ENCODE measurements around the gene MYO3B. TPM values are rescaled to one million over a fixed set of nuclear protein-coding genes. Genes with fewer than 3 reads are reported as not detected.

Gene MYO3B
- total RNA-seq, 1 donor = 0.21 TPM

DNA sequence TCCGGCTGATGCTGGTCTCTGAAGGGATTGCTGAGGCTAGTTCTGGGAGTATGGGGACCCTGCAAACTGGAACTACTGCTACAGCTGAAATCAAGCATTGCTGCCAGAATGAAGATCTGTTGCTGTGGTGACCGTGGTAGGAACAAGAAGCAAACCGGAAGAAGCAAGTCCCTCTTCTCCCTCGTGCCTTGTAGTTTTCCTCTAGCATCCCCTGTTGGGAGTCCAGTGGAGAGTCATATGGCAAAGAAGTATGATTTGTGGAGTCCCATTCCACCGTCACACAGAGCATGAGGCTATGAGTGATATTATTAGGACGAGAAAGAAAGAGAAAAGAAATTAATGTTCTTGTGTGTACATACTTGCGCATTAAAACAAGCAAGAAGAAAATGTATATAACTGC, 398.3 kb downstream of the MYO3B start:
- Histone ChIP-seq H3K27me3 (ENCODE audit: insufficient read depth, low read length) (peaks cover 5% of the 10 kb centered on the region), H3K4me3 (ENCODE audit: low read length) (no peak overlapping the region), H3K4me1 (ENCODE audit: insufficient read depth, low read length) (no peaks in the 10 kb centered on the region), H3K9me3 (ENCODE audit: low read depth, low read length) (no peaks in the 10 kb centered on the region)

DNA sequence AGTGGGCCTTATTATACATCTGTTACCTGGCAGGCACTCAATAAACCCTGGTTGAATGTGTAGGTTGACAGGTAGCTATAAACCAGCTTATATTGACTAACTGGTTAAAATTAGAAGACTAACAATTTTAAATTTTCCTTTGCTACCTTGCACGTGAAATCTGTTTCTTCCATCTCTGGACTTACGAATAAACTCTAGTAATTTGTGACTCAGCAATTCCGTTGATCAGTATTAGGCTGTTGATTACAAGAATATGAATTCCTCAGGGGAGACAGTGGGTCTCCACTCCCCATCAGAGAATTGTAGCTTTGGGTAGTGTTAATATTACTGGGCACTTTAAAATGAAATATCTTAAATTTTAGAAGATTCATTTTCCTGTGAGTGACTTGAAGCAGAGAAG, 399.4 kb downstream of the MYO3B start:
- H3K4me1 ChIP-seq (ENCODE audit: insufficient read depth, low read length) = no peaks in the 10 kb centered on the region
- H3K9me3 ChIP-seq (ENCODE audit: low read depth, low read length) = no peaks in the 10 kb centered on the region
- H3K4me3 ChIP-seq (ENCODE audit: low read length) = no peak overlapping the region
- H3K27me3 ChIP-seq (ENCODE audit: insufficient read depth, low read length) = peaks cover 5% of the 10 kb centered on the region

DNA sequence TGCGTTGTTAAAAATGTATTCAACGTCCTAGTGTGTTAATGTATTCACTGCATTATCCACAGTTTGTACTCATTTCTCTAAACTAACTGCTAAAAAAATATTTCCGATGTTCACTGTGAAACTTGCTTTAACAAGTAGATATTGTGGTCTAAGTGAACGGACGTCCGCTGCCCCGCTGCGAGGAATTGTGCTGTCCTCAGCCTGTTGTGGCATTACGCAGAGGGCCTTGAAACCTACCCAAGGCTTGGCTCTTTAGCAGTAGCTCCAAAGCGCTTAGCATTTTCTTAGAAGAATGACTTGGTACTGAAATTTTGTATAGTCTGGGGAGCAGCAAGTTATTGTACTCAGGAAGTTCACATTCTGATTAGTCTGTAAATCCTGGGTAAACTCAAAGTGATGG, 400.7 kb downstream of the MYO3B start:
- Histone ChIP-seq H3K4me3 (ENCODE audit: low read length) (no peak overlapping the region), H3K4me1 (ENCODE audit: insufficient read depth, low read length) (no peaks in the 10 kb centered on the region), H3K27me3 (ENCODE audit: insufficient read depth, low read length) (peaks cover 5% of the 10 kb centered on the region), H3K9me3 (ENCODE audit: low read depth, low read length) (no peaks in the 10 kb centered on the region)

DNA sequence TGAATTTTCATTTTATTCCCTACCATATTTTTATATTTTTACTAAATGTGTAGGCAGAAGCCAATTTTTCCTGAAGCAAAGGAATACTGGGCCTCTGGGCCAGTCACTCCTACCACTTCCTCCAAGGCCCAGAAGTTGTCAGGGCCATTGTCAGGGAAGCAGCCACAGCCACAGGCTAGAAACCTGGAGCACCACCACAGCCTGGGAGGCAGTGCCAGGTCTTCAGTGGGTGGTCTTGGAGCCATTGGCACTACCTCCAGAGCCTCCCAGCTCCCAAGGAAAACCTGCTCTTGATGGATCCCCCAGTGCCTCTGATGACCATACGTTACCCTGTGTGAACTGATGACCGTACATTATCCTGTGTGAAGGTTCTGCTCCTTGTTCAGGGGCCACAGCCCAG, 401.6 kb downstream of the MYO3B start:
- Histone ChIP-seq H3K9me3 (ENCODE audit: low read depth, low read length) (no peaks in the 10 kb centered on the region), H3K4me3 (ENCODE audit: low read length) (no peak overlapping the region), H3K27me3 (ENCODE audit: insufficient read depth, low read length) (peaks cover 5% of the 10 kb centered on the region), H3K4me1 (ENCODE audit: insufficient read depth, low read length) (no peaks in the 10 kb centered on the region)

DNA sequence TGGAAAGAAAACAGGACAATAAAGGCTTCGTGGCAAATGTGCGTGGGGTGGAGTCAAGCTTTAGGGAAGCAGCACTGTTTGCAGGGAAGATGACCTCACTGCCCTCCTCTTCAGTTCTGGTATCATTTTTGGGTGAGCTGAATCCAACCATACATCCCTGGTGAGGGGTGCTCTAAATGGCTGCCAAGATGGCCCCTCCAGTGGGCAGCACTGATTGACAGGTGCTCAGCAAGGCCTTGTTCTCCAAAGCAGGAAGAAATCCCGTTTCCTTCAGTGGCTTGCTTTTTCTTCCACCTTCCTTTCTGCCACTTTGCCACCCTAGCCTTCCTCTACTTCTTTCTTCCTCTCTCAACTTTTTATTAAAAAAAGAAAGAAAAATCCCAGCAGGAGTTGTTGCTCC, 404.4 kb downstream of the MYO3B start:
- Histone ChIP-seq H3K27me3 (ENCODE audit: insufficient read depth, low read length) (no peaks in the 10 kb centered on the region), H3K9me3 (ENCODE audit: low read depth, low read length) (no peaks in the 10 kb centered on the region), H3K4me1 (ENCODE audit: insufficient read depth, low read length) (no peaks in the 10 kb centered on the region), H3K4me3 (ENCODE audit: low read length) (no peak overlapping the region)

DNA sequence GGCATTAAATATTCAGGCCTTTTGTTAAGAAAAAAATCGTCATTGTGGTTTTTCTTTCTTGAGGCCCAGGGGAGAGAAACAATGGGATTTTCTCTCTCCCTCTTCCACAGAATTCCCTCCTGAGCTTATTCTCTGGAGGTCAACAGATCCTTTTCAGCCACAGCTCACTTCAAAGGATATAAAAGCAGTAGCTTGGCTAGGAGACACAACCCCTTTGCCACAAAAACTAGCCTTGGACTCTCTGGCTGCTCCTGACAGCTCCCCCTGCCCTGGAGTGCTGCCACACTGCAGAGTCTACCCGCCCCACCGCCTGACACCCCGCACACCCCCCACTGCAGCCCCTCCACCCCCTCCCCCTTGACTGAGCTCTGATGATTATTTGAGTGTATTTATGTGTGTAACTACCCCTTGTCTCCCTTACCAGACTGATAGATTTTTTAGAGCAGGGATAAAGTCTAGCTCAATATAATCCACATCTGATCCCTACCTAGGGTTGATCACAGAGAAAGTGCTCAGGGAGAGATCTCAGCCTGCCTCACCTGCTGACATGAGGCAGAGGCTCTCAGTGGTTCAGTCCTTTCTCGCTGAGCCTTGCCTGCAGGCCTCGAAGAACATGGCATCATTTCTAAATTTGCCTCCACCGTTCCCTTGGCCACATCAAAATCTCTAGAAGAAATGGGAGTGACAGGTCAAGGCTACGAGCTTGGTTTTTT, 405.0 kb downstream of the MYO3B start:
- Histone ChIP-seq H3K9me3 (ENCODE audit: low read depth, low read length) (no peaks in the 10 kb centered on the region), H3K4me3 (ENCODE audit: low read length) (no peak overlapping the region), H3K4me1 (ENCODE audit: insufficient read depth, low read length) (no peaks in the 10 kb centered on the region), H3K27me3 (ENCODE audit: insufficient read depth, low read length) (no peaks in the 10 kb centered on the region)

DNA sequence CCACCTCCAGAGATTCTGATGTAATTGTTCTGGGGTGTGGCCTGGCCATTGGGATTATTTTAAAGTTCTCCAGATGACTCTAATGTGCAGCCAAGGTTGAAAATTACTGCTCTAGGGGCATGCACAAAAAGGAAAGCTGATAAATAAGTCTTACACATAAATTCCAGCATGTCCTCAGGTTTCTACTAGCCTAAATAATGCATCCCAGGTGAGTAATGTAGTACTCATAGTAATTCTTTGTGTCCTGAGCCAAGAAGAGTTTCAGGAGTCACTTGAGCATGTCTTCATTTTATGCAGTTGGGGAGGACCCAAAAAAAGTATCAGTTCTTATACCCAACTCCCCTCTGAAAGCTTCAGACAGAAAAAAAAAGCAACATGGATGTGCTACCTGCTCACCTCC, 407.1 kb downstream of the MYO3B start:
- H3K4me1 ChIP-seq (ENCODE audit: insufficient read depth, low read length) = no peaks in the 10 kb centered on the region
- no peaks in the 10 kb centered on the region for H3K27me3 ChIP-seq (ENCODE audit: insufficient read depth, low read length)
- no peak overlapping the region for H3K4me3 ChIP-seq (ENCODE audit: low read length)
- H3K9me3 ChIP-seq (ENCODE audit: low read depth, low read length) = no peaks in the 10 kb centered on the region

DNA sequence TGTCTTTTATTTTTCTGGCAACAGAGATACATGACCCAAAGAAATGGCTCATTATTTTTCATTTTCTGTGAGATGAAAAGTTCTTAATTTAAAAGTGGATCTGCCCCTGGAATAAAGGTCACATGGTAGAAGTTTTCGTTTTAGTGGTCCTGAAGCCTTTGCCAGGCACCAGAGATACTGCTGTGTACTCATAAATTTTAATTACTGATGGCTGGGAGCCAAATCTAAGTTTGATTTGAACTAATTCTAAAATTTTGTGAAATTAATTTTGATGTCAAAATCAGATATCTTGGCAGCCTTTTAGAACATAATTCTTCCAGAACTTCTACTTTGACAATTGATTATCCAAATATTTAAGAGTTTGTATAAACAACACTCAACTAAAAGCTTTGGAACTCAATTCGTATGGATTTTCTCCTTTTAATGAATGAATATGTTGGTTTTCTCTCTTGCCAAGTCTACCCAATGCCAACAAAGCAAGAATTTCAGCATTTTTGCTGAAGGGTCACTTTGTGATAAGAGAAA, 408.7 kb downstream of the MYO3B start:
- no peak overlapping the region for H3K4me3 ChIP-seq (ENCODE audit: low read length)
- no peaks in the 10 kb centered on the region for H3K4me1 ChIP-seq (ENCODE audit: insufficient read depth, low read length)
- no peaks in the 10 kb centered on the region for H3K9me3 ChIP-seq (ENCODE audit: low read depth, low read length)
- no peaks in the 10 kb centered on the region for H3K27me3 ChIP-seq (ENCODE audit: insufficient read depth, low read length)

DNA sequence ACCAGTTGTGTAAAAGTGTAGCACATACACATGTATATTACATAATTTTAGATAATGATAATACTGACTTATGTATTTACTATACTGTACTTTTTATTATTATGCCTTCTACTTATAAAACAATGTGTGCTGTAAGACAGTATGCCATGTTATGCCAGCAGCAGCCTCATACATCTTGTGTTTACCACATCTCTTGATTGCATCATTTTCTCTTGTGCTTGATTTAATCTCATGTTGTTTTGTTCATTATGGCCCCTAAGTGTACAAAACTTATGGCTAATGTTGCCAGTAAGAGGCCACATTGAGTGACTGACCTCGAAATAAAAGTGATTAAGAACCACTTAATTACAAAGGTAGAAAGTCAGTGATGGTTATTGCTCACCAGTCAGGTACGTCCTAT, 409.2 kb downstream of the MYO3B start:
- Histone ChIP-seq H3K4me3 (ENCODE audit: low read length) (no peak overlapping the region), H3K27me3 (ENCODE audit: insufficient read depth, low read length) (no peaks in the 10 kb centered on the region), H3K4me1 (ENCODE audit: insufficient read depth, low read length) (no peaks in the 10 kb centered on the region), H3K9me3 (ENCODE audit: low read depth, low read length) (no peaks in the 10 kb centered on the region)

DNA sequence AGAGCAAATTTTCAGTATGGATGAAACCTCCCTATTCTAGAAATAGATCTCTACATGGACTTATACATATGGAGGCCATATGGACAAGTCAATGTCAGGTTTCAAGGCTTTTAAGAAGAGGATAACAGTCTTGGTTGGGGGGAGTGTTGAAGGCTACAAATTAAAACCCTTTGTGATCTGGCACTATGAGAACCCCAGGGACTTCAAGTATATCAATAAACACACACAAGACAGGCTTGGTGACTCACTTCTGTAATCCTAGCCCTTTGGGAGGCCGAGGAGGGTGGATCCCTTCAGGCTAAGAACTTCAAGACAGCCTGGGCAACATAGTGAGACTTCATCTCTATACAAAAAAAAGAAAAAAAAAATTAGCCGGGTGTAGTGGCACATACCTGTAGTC, 410.0 kb downstream of the MYO3B start:
- Histone ChIP-seq H3K4me3 (ENCODE audit: low read length) (no peak overlapping the region), H3K9me3 (ENCODE audit: low read depth, low read length) (no peaks in the 10 kb centered on the region), H3K27me3 (ENCODE audit: insufficient read depth, low read length) (no peaks in the 10 kb centered on the region), H3K4me1 (ENCODE audit: insufficient read depth, low read length) (no peaks in the 10 kb centered on the region)

DNA sequence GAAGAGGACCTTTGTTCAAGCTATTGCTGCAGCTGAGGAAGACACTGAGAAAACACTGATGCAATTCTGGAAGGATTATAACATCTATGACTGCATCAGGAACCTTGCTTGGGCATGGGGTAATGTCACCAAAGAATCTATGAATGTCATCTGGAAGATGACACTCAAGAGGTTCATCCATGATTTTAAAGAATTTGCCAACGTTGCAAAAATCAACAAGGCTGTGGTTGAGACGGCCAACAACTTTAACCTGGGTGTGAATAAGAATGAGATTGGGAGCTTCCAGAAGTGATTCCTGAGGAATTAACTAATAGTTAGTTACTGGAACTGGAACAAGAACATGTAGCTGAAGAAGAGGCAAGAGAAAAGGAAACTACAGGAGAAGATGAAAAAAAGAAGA, 410.8 kb downstream of the MYO3B start:
- Histone ChIP-seq H3K27me3 (ENCODE audit: insufficient read depth, low read length) (no peaks in the 10 kb centered on the region), H3K9me3 (ENCODE audit: low read depth, low read length) (no peaks in the 10 kb centered on the region), H3K4me1 (ENCODE audit: insufficient read depth, low read length) (no peaks in the 10 kb centered on the region), H3K4me3 (ENCODE audit: low read length) (no peak overlapping the region)

DNA sequence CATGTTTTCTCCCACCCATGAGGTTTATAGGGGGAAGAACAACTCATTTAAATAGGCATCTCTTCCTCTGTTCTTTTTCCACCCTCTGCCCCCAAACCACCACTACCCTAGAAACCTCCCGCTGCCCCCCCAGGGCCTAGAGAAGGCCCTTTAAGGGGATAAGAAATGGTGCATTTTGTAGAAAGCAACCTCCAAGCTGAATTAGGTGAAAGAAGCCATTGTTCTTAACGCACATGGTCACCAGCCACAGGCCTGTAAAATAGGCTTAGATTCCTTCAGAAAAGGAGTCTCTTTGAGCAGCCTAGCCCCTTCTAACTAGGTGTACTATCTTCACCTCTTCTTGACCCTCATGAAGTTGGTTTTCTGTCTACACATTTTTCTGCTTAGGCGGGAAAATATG, 418.6 kb downstream of the MYO3B start:
- H3K4me1 ChIP-seq (ENCODE audit: insufficient read depth, low read length) = no peaks in the 10 kb centered on the region
- H3K9me3 ChIP-seq (ENCODE audit: low read depth, low read length) = no peaks in the 10 kb centered on the region
- no peaks in the 10 kb centered on the region for H3K27me3 ChIP-seq (ENCODE audit: insufficient read depth, low read length)
- no peak overlapping the region for H3K4me3 ChIP-seq (ENCODE audit: low read length)

DNA sequence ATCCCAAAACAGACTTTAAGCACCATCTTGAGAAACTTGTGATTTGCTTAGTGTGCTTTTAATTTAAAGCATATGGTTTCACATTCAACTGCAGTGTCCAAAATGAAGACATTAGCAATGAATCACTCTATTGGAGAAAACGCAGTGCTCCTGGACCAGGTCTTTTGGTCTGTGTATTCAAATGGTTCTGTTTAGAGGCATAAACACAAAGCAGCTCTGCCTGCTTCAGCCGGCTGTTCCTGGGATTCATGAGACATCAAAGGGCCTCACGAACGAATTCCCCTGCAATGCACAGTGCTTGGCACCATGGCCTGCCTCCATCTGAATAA, 420.1 kb downstream of the MYO3B start:
- H3K27me3 ChIP-seq (ENCODE audit: insufficient read depth, low read length) = no peaks in the 10 kb centered on the region
- H3K4me1 ChIP-seq (ENCODE audit: insufficient read depth, low read length) = no peaks in the 10 kb centered on the region
- H3K4me3 ChIP-seq (ENCODE audit: low read length) = no peak overlapping the region
- H3K9me3 ChIP-seq (ENCODE audit: low read depth, low read length) = no peaks in the 10 kb centered on the region

DNA sequence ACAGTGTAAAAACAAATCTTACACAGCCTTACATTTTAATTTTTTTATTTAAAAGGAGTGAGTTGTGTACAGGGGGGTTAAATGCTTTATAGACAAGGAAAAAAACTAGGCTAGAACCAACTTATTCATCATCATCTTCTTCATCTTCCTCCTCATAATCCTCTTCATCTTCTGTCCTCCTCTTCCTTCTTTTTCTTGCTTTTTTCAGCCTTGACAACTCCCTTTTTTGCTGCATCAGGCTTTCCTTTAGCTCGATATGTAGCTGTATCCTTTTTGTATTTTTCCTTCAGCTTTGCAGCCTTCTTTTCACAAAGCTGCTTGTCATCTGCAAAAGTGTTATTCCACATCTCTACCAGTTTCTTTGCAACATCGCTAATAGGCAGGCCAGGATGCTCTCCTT, 423.5 kb downstream of the MYO3B start:
- no peaks in the 10 kb centered on the region for H3K9me3 ChIP-seq (ENCODE audit: low read depth, low read length)
- no peaks in the 10 kb centered on the region for H3K4me1 ChIP-seq (ENCODE audit: insufficient read depth, low read length)
- H3K4me3 ChIP-seq (ENCODE audit: low read length) = no peak overlapping the region
- H3K27me3 ChIP-seq (ENCODE audit: insufficient read depth, low read length) = no peaks in the 10 kb centered on the region

DNA sequence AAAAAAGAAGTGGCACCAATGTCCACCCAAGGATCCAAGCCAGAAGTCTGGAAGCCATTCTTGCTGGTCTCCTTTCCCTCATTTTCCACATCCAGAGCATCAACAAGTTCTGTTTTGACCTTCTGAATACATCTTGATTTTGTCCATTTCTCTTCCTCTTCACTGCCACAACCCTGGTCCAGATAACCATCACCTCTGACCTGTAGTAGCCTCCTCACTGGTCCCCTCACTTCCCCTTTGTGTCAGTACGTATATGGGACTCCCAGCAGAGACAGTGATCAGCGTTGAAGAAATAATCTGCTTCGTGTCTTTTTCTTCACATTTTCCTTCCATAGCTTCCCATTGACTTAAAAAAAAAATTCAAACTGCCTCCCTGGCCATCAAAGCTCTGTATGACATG, 427.9 kb downstream of the MYO3B start:
- H3K4me1 ChIP-seq (ENCODE audit: insufficient read depth, low read length) = no peaks in the 10 kb centered on the region
- H3K27me3 ChIP-seq (ENCODE audit: insufficient read depth, low read length) = no peaks in the 10 kb centered on the region
- H3K4me3 ChIP-seq (ENCODE audit: low read length) = no peak overlapping the region
- no peaks in the 10 kb centered on the region for H3K9me3 ChIP-seq (ENCODE audit: low read depth, low read length)

DNA sequence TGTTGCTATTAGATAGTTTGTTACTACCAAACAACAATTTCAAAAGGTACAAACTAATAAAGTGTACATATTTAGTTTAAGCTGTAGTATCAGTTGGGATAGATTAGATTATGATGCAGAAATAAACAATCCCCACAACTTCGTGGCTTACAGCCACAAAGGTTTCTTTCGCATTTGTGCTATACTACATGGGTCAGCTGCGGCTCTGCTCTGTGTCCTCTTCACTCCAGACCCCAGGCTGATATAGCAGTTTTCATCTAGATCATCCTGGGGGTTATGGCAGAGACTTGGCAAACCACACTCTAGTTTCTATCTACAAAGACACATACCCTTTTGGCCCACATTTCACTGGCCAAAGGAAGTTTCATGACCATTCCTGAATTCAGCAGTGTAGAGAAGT, 429.2 kb downstream of the MYO3B start:
- Histone ChIP-seq H3K9me3 (ENCODE audit: low read depth, low read length) (no peaks in the 10 kb centered on the region), H3K27me3 (ENCODE audit: insufficient read depth, low read length) (no peaks in the 10 kb centered on the region), H3K4me3 (ENCODE audit: low read length) (no peak overlapping the region), H3K4me1 (ENCODE audit: insufficient read depth, low read length) (no peaks in the 10 kb centered on the region)
